ENCODE measurements around the gene CHD3. TPM values are rescaled to one million over a fixed set of nuclear protein-coding genes. Genes with fewer than 3 reads are reported as not detected.
A peak's percentile ranks its signal among the peaks of the same experiment; 100 is the strongest.

The CHD3 gene
- total and polyA plus RNA-seq, 2 experiments from 2014 or later: 2.9 to 9.7 TPM

DNA sequence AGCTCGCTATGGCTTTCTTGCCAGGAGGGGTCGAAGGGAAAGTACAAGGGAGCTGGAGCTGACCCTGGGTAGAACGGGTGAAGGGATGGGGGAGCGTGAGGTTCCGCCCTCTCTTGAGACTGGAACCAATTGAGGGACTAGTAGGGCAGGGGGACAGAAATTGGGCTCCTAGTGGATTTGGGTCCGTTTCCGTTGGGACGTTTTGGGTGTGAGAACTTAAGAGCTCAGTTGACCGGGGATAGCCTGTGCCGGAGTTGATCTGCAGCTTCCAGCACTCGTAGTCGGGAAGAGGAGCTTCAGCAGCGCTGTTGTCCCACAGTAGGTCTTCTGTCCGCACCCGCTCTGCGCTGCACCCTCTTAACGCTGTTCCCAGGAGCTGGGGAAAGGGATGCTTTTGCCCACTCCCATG, 43.9 kb downstream of the CHD3 start:
- H3K4me1 Mint-ChIP-seq: peaks cover 27% of the 10 kb centered on the region
- H3K27ac Mint-ChIP-seq: peak overlapping the region; percentile 97
- Histone ChIP-seq H3K9me2 (ENCODE audit: insufficient read depth) (no peaks in the 10 kb centered on the region), H3K4me3 (peak overlapping the region; percentile 83), H3K36me3 (ENCODE audit: insufficient read depth) (0 out of 2 replicates have a peak, but pooled peaks cover 3% of the 10 kb centered on the region), H3K4me1 (ENCODE audit: insufficient read depth) (peaks cover 19% of the 10 kb centered on the region), H3K27me3 (ENCODE audit: insufficient read depth) (peaks cover 28% of the 10 kb centered on the region), H3K27ac (ENCODE audit: low read depth) (no peak overlapping the region), H3F3A (replicated peaks; ENCODE audit: low read depth) (no peaks in the 10 kb centered on the region), H3K4me2 (peak overlapping the region; percentile 96), H3K79me2 (replicated peaks; ENCODE audit: insufficient read depth) (peaks cover 12% of the 10 kb centered on the region), H4K20me1 (replicated peaks; ENCODE audit: insufficient read depth) (peaks cover 12% of the 10 kb centered on the region), H2AFZ (peak overlapping the region; percentile 95)
- peaks cover 2% of the 10 kb centered on the region; the same call in 1 of the 3 replicates for H3K9me3 Mint-ChIP-seq
- H3K27me3 Mint-ChIP-seq (ENCODE audit: insufficient read depth, low read depth, poor library complexity): peaks cover 30% of the 10 kb centered on the region
- peaks cover 18% of the 10 kb centered on the region for H3K36me3 Mint-ChIP-seq (ENCODE audit: low read depth)
- H3K4me3 Mint-ChIP-seq: peak overlapping the region; percentile 97
- peak; percentile 20 for ATAC-seq
- peak; percentile 65 for DNase-seq (ENCODE audit: low spot score)
- TF ChIP-seq, protein P1, sequence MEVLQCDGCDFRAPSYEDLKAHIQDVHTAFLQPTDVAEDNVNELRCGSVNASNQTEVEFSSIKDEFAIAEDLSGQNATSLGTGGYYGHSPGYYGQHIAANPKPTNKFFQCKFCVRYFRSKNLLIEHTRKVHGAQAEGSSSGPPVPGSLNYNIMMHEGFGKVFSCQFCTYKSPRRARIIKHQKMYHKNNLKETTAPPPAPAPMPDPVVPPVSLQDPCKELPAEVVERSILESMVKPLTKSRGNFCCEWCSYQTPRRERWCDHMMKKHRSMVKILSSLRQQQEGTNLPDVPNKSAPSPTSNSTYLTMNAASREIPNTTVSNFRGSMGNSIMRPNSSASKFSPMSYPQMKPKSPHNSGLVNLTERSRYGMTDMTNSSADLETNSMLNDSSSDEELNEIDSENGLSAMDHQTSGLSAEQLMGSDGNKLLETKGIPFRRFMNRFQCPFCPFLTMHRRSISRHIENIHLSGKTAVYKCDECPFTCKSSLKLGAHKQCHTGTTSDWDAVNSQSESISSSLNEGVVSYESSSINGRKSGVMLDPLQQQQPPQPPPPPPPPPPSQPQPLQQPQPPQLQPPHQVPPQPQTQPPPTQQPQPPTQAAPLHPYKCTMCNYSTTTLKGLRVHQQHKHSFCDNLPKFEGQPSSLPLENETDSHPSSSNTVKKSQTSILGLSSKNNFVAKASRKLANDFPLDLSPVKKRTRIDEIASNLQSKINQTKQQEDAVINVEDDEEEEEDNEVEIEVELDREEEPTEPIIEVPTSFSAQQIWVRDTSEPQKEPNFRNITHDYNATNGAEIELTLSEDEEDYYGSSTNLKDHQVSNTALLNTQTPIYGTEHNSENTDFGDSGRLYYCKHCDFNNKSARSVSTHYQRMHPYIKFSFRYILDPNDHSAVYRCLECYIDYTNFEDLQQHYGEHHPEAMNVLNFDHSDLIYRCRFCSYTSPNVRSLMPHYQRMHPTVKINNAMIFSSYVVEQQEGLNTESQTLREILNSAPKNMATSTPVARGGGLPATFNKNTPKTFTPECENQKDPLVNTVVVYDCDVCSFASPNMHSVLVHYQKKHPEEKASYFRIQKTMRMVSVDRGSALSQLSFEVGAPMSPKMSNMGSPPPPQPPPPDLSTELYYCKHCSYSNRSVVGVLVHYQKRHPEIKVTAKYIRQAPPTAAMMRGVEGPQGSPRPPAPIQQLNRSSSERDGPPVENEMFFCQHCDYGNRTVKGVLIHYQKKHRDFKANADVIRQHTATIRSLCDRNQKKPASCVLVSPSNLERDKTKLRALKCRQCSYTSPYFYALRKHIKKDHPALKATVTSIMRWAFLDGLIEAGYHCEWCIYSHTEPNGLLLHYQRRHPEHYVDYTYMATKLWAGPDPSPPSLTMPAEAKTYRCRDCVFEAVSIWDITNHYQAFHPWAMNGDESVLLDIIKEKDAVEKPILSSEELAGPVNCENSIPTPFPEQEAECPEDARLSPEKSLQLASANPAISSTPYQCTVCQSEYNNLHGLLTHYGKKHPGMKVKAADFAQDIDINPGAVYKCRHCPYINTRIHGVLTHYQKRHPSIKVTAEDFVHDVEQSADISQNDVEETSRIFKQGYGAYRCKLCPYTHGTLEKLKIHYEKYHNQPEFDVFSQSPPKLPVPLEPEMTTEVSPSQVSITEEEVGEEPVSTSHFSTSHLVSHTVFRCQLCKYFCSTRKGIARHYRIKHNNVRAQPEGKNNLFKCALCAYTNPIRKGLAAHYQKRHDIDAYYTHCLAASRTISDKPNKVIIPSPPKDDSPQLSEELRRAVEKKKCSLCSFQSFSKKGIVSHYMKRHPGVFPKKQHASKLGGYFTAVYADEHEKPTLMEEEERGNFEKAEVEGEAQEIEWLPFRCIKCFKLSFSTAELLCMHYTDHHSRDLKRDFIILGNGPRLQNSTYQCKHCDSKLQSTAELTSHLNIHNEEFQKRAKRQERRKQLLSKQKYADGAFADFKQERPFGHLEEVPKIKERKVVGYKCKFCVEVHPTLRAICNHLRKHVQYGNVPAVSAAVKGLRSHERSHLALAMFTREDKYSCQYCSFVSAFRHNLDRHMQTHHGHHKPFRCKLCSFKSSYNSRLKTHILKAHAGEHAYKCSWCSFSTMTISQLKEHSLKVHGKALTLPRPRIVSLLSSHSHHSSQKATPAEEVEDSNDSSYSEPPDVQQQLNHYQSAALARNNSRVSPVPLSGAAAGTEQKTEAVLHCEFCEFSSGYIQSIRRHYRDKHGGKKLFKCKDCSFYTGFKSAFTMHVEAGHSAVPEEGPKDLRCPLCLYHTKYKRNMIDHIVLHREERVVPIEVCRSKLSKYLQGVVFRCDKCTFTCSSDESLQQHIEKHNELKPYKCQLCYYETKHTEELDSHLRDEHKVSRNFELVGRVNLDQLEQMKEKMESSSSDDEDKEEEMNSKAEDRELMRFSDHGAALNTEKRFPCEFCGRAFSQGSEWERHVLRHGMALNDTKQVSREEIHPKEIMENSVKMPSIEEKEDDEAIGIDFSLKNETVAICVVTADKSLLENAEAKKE (CRISPR knock-in tag; IDR thresholded peaks at IDR 0.05): no peak
- TF ChIP-seq ZNF331 (CRISPR knock-in tag; IDR thresholded peaks at IDR 0.05; ENCODE audit: low read depth) (no peak), EZH2phosphoT487 (IDR thresholded peaks at IDR 0.05; ENCODE audit: unreplicated experiment) (no peak), STAT1 (IDR thresholded peaks at IDR 0.05; ENCODE audit: unreplicated experiment) (no peak), JUNB (IDR thresholded peaks at IDR 0.05; ENCODE audit: unreplicated experiment) (no peak)

DNA sequence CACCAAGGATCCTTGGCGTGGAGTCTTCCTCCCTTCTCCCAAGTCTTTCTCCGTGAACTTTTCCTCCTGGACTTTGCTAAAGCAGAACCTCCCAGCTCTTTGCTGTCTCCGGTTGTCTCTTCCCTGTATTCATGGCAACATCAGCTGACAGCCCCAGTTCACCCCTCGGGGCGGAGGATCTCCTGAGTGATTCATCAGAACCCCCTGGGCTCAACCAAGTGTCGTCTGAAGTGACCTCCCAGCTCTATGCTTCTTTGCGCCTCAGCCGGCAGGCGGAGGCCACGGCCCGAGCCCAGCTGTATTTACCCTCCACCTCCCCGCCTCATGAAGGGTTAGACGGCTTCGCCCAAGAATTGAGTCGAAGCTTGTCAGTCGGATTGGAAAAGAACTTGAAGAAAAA, 44.4 kb downstream of the CHD3 start:
- H3K27me3 ChIP-seq (ENCODE audit: insufficient read depth): peaks cover 23% of the 10 kb centered on the region
- H3K36me3 Mint-ChIP-seq (ENCODE audit: low read depth): peaks cover 18% of the 10 kb centered on the region
- 0 out of 2 replicates have a peak, but pooled peaks cover 3% of the 10 kb centered on the region for H3K36me3 ChIP-seq (ENCODE audit: insufficient read depth)
- H3K4me3 Mint-ChIP-seq: peak overlapping the region; percentile 97
- ATAC-seq: peak; percentile 10
- no peaks in the 10 kb centered on the region for H3F3A ChIP-seq (replicated peaks; ENCODE audit: low read depth)
- H3K79me2 ChIP-seq (replicated peaks; ENCODE audit: insufficient read depth): peaks cover 12% of the 10 kb centered on the region
- peaks cover 27% of the 10 kb centered on the region for H3K4me1 Mint-ChIP-seq
- no peak overlapping the region for H2AFZ ChIP-seq
- peak overlapping the region; percentile 96 for H3K4me2 ChIP-seq
- H3K27ac Mint-ChIP-seq: no peak overlapping the region
- H3K27me3 Mint-ChIP-seq (ENCODE audit: insufficient read depth, low read depth, poor library complexity): peaks cover 26% of the 10 kb centered on the region
- H4K20me1 ChIP-seq (replicated peaks; ENCODE audit: insufficient read depth): peaks cover 12% of the 10 kb centered on the region
- H3K9me2 ChIP-seq (ENCODE audit: insufficient read depth): no peaks in the 10 kb centered on the region
- H3K4me3 ChIP-seq: peak overlapping the region; percentile 83
- peaks cover 2% of the 10 kb centered on the region; the same call in 1 of the 3 replicates for H3K9me3 Mint-ChIP-seq
- peaks cover 19% of the 10 kb centered on the region for H3K4me1 ChIP-seq (ENCODE audit: insufficient read depth)
- DNase-seq (ENCODE audit: low spot score): peak; percentile 41
- no peak overlapping the region for H3K27ac ChIP-seq (ENCODE audit: low read depth)
- TF ChIP-seq, protein P2, sequence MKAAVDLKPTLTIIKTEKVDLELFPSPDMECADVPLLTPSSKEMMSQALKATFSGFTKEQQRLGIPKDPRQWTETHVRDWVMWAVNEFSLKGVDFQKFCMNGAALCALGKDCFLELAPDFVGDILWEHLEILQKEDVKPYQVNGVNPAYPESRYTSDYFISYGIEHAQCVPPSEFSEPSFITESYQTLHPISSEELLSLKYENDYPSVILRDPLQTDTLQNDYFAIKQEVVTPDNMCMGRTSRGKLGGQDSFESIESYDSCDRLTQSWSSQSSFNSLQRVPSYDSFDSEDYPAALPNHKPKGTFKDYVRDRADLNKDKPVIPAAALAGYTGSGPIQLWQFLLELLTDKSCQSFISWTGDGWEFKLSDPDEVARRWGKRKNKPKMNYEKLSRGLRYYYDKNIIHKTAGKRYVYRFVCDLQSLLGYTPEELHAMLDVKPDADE (IDR thresholded peaks at IDR 0.05): no peak
- TF ChIP-seq EZH2phosphoT487 (IDR thresholded peaks at IDR 0.05; ENCODE audit: unreplicated experiment) (no peak), ZNF114 (CRISPR knock-in tag; IDR thresholded peaks at IDR 0.05) (no peak)
- TF ChIP-seq, protein P3, sequence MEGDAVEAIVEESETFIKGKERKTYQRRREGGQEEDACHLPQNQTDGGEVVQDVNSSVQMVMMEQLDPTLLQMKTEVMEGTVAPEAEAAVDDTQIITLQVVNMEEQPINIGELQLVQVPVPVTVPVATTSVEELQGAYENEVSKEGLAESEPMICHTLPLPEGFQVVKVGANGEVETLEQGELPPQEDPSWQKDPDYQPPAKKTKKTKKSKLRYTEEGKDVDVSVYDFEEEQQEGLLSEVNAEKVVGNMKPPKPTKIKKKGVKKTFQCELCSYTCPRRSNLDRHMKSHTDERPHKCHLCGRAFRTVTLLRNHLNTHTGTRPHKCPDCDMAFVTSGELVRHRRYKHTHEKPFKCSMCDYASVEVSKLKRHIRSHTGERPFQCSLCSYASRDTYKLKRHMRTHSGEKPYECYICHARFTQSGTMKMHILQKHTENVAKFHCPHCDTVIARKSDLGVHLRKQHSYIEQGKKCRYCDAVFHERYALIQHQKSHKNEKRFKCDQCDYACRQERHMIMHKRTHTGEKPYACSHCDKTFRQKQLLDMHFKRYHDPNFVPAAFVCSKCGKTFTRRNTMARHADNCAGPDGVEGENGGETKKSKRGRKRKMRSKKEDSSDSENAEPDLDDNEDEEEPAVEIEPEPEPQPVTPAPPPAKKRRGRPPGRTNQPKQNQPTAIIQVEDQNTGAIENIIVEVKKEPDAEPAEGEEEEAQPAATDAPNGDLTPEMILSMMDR (conservative IDR thresholded peaks at IDR 0.05; ENCODE audit: low read depth in 2 of 2): no peak

Measured in GM23338 (cell line).